NT2/D1 (cell line): ENCODE results near the gene PMVK.

Experiments
- SUZ12 ChIP-seq: IDR thresholded peaks from 2 replicates; pipeline ENCODE4 v1.6.1; 2011; ENCODE audit not compliant: insufficient read length, insufficient read depth; ENCODE audit errors: extremely low read depth
- YY1 ChIP-seq: IDR thresholded peaks from 2 replicates; pipeline ENCODE4 v1.6.1; 2011; ENCODE audit not compliant: insufficient read length, insufficient read depth
- ZNF274 ChIP-seq: IDR thresholded peaks from 2 replicates; pipeline ENCODE4 v1.6.1; 2011; ENCODE audit warnings: mild to moderate bottlenecking, low read depth, low read length

DNA sequence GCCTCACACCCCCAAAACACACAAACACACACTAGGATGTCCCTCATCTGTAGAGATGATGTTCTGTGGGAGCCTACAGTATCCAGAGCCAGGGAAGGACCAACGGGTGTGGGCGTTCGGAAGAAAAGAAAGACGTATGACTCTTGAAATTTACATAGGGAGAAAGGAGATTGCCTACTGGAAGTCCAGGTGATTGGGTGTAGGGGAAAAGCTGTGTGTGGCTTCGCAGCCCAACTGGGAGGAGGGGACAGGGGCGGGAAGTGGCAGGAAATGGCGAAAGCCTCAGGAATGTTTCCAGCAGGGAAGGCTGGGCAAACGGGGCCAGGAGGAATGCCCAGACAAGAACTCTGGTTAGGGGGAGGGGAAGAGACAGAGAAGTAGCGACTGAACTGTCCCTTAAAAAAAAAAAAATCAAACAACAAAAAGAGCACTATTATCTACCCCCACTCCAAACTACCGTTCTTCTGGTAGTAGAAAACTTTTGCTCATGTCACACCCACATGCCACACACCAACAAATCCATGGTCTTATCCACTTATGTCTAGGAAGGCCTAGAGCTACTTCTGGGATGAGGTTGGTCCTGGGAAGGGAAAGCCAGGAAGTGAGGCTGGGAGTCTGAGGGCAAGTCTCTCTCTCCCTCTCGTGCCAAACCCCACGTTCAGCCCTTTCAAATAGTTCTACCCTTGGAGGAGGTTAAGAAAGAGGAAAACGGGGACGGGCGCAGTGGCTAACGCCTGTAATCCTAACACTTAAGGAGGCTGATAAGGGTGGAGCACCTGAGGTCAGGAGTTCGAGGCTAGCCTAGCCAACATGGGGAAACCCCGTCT lies 36.2 kb upstream of the PMVK start:
- TF ChIP-seq ZNF274, result no peak
- TF ChIP-seq YY1, result no peak
- no peak for TF ChIP-seq SUZ12
